Fibroblast of skin of right biceps (primary cell): ENCODE data around the gene SMYD3.

Experiments used
- DNase-seq: peaks from one replicate; pipeline ENCODE4 v3.0.0-alpha.2; 2013

The SMYD3 gene

GRCh38 chr1:245933431-245934045, 573.5 kb downstream of the SMYD3 start:
- no peak for DNase-seq

- DNase-seq, result no peak
Observed at GRCh38 chr1:245932302-245932972, 574.6 kb downstream of the SMYD3 start.

- no peak for DNase-seq
Observed at GRCh38 chr1:245931450-245931849, 575.6 kb downstream of the SMYD3 start.

- DNase-seq, result no peak
Observed at GRCh38 chr1:245929224-245929623, 577.9 kb downstream of the SMYD3 start.

- no peak for DNase-seq
Observed at GRCh38 chr1:245926888-245927287, 580.2 kb downstream of the SMYD3 start.

GRCh38 chr1:245923215-245923614, 583.9 kb downstream of the SMYD3 start:
- no peak for DNase-seq

- no peak for DNase-seq
Observed at GRCh38 chr1:245921417-245921816, 585.7 kb downstream of the SMYD3 start.

GRCh38 chr1:245917403-245917802, 589.7 kb downstream of the SMYD3 start:
- no peak for DNase-seq

- no peak for DNase-seq
Observed at GRCh38 chr1:245915841-245916240, 591.2 kb downstream of the SMYD3 start.

- no peak for DNase-seq
Observed at GRCh38 chr1:245915406-245915805, 591.7 kb downstream of the SMYD3 start.

GRCh38 chr1:245908543-245908942, 598.5 kb downstream of the SMYD3 start:
- no peak for DNase-seq

GRCh38 chr1:245906207-245906606, 600.9 kb downstream of the SMYD3 start:
- no peak for DNase-seq

GRCh38 chr1:245903851-245904250, 603.2 kb downstream of the SMYD3 start:
- DNase-seq, result no peak

GRCh38 chr1:245901565-245901964, 605.5 kb downstream of the SMYD3 start:
- DNase-seq, result no peak

GRCh38 chr1:245901037-245901436, 606.0 kb downstream of the SMYD3 start:
- DNase-seq, result no peak

GRCh38 chr1:245898581-245898980, 608.5 kb downstream of the SMYD3 start:
- no peak for DNase-seq

- DNase-seq, result no peak
Observed at GRCh38 chr1:245896258-245896657, 610.8 kb downstream of the SMYD3 start.

GRCh38 chr1:245895455-245895959, 611.6 kb downstream of the SMYD3 start:
- no peak for DNase-seq

GRCh38 chr1:245894843-245895242, 612.2 kb downstream of the SMYD3 start:
- DNase-seq, result no peak

GRCh38 chr1:245893025-245893424, 614.1 kb downstream of the SMYD3 start:
- no peak for DNase-seq

- peak; percentile 51 for DNase-seq
Observed at GRCh38 chr1:245888809-245889208, 618.3 kb downstream of the SMYD3 start.

GRCh38 chr1:245887829-245888228, 619.2 kb downstream of the SMYD3 start:
- no peak for DNase-seq

- DNase-seq, result no peak
Observed at GRCh38 chr1:245881767-245882391, 625.2 kb downstream of the SMYD3 start.

- peak; percentile 97 for DNase-seq
Observed at GRCh38 chr1:245880754-245881403, 626.2 kb downstream of the SMYD3 start.
